Measurements from ENCODE around the gene PELI3. TPM values are rescaled to one million over a fixed set of nuclear protein-coding genes. Genes with fewer than 3 reads are reported as not detected.

The PELI3 gene
- polyA plus RNA-seq, 1 donor from 2014 or later = 13.3 TPM

GRCh38 chr11:66479394-66480116, 12.8 kb downstream of the PELI3 start:
- Histone ChIP-seq H3K27ac (ENCODE audit: low read length) (peak overlapping the region; percentile 86), H3K9me3 (ENCODE audit: low read length) (no peaks in the 10 kb centered on the region), H3K79me2 (replicated peaks; ENCODE audit: insufficient read depth, low read length) (peaks cover 7% of the 10 kb centered on the region), H2AFZ (ENCODE audit: low read depth, low read length) (peak overlapping the region; percentile 83), H3K9ac (ENCODE audit: low read length) (peak overlapping the region; percentile 93), H3K4me3 (ENCODE audit: low read length) (peak overlapping the region; percentile 95), H3F3A (ENCODE audit: insufficient read depth, low read length, poor library complexity, severe bottlenecking) (no peaks in the 10 kb centered on the region), H3K9me2 (ENCODE audit: insufficient read depth, low read length) (no peaks in the 10 kb centered on the region), H3K4me2 (ENCODE audit: low read length) (peak overlapping the region; percentile 71), H4K20me1 (ENCODE audit: insufficient read depth) (no peaks in the 10 kb centered on the region), H3K27me3 (ENCODE audit: insufficient read depth, low read depth, low read length) (no peaks in the 10 kb centered on the region), H3K36me3 (ENCODE audit: insufficient read depth, low read length) (no peaks in the 10 kb centered on the region)
- TF ChIP-seq TAF1 (IDR thresholded peaks at IDR 0.05; ENCODE audit: low read depth) = peak; percentile 30
- TF ChIP-seq EP300 (conservative IDR thresholded peaks at IDR 0.05; ENCODE audit: poor library complexity, severe bottlenecking) = no peak
- no peak for TF ChIP-seq REST (IDR thresholded peaks at IDR 0.05; ENCODE audit: borderline replicate concordance)
- no peak for TF ChIP-seq MXI1 (conservative IDR thresholded peaks at IDR 0.05; ENCODE audit: poor library complexity, severe bottlenecking)
- no peak for TF ChIP-seq EZH2 (IDR thresholded peaks at IDR 0.05; ENCODE audit: borderline replicate concordance, insufficient read depth, low read length, poor library complexity, severe bottlenecking)
- no peak for TF ChIP-seq SMC3 (conservative IDR thresholded peaks at IDR 0.05; ENCODE audit: poor library complexity)

- TF ChIP-seq CTCF (IDR thresholded peaks at IDR 0.05; ENCODE audit: poor library complexity, severe bottlenecking) = peak; percentile 21
- peak; percentile 36 for TF ChIP-seq EP300 (conservative IDR thresholded peaks at IDR 0.05; ENCODE audit: poor library complexity, severe bottlenecking)
- TF ChIP-seq POLR2AphosphoS5 (IDR thresholded peaks at IDR 0.05) = peak; percentile 88
- no peak for TF ChIP-seq REST (IDR thresholded peaks at IDR 0.05; ENCODE audit: borderline replicate concordance)
- TF ChIP-seq MXI1 (conservative IDR thresholded peaks at IDR 0.05; ENCODE audit: poor library complexity, severe bottlenecking) = peak; percentile 90
- TF ChIP-seq TAF1 (IDR thresholded peaks at IDR 0.05; ENCODE audit: low read depth) = no peak
- peak; percentile 23 for TF ChIP-seq SMC3 (conservative IDR thresholded peaks at IDR 0.05; ENCODE audit: poor library complexity)
- no peak for TF ChIP-seq RAD21 (conservative IDR thresholded peaks at IDR 0.05)
- TF ChIP-seq EZH2 (IDR thresholded peaks at IDR 0.05; ENCODE audit: borderline replicate concordance, insufficient read depth, low read length, poor library complexity, severe bottlenecking) = no peak
- Histone ChIP-seq H3K27me3 (ENCODE audit: insufficient read depth, low read depth, low read length) (no peaks in the 10 kb centered on the region), H3K79me2 (replicated peaks; ENCODE audit: insufficient read depth, low read length) (peaks cover 7% of the 10 kb centered on the region), H3K36me3 (ENCODE audit: insufficient read depth, low read length) (no peaks in the 10 kb centered on the region), H3K9me3 (ENCODE audit: low read length) (no peaks in the 10 kb centered on the region), H3K4me2 (ENCODE audit: low read length) (peak within 1 kb of the TSS; percentile 71), H3K9ac (ENCODE audit: low read length) (peak within 1 kb of the TSS; percentile 93), H4K20me1 (ENCODE audit: insufficient read depth) (no peaks in the 10 kb centered on the region), H3F3A (ENCODE audit: insufficient read depth, low read length, poor library complexity, severe bottlenecking) (no peaks in the 10 kb centered on the region), H3K27ac (ENCODE audit: low read length) (peak within 1 kb of the TSS; percentile 86), H2AFZ (ENCODE audit: low read depth, low read length) (peak within 1 kb of the TSS; percentile 83), H3K4me3 (ENCODE audit: low read length) (peak within 1 kb of the TSS; percentile 95), H3K9me2 (ENCODE audit: insufficient read depth, low read length) (no peaks in the 10 kb centered on the region)
Observed at GRCh38 chr11:66480117-66480938, 13.6 kb downstream of the PELI3 start, which contains the start of gene DPP3. DPP3 (plus strand) TSS chr11:66480434; CDS start chr11:66482201, 1,767 bp downstream.
